ENCODE data around the gene DNAL4. TPM values are rescaled to one million over a fixed set of nuclear protein-coding genes. Genes with fewer than 3 reads are reported as not detected.

DNAL4 gene, protein sequence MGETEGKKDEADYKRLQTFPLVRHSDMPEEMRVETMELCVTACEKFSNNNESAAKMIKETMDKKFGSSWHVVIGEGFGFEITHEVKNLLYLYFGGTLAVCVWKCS
- 7.6 and 8.6 TPM in 2 replicates for total RNA-seq

- intact Hi-C loops (cut with micrococcal nuclease), result loop anchor here (1.0 to 2.0 kb wide), 7 partner anchors 38 to 726 kb away; partner anchors contain the start of genes ATF4, CBX7 and GTPBP1
These were observed at the start of gene DNAL4 for GRCh38 chr22:38793721-38794466. TSS of gene DNAL4 (minus strand) at chr22:38794143. CDS start at chr22:38782731, 11,412 bp downstream.

GRCh38 chr22:38843201-38843656 is 49.3 kb upstream of the DNAL4 start:
- intact Hi-C loops (cut with micrococcal nuclease), result loop anchor here (5.0 kb wide), 1 partner anchor 86 kb away; the partner anchor contains the start of gene SUN2

DNA sequence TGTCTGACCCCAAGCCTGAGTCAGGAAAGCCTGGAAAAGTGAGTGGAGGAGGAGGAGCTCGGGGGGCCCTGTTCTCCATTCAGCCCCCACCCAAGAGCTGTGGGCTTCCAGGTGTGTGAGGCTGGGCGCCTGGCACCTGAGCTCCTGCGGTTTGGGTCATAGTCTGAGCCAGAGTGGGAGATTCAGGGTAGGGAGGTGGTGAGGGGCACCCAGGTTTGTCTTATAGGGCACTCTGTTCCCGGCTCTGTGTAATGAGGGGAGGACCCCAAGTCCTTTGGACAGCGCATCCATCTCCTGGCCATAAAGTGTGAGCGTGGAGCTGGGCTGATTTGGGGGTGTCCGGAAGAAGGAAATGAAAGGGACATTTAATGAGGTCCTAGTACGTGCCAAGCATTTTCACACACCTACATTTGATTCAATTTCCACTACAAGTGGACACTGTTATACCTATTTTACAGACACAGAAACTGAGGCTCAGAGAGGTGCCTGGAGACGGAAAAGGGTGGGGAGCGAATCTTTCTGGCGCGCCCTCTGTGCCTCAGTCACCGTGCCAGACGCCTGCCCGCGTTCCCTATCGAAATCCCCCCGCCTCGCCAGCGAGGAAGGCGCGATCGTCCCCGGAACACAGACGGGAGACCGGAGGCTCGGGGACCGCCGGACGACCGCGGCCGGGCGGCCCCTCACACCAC is 48.7 kb upstream of the DNAL4 start:
- intact Hi-C loops (cut with micrococcal nuclease), result loop anchor here (5.0 kb wide), 1 partner anchor 85 kb away; the partner anchor contains the start of gene SUN2

GRCh38 chr22:38841635-38842034 is 47.7 kb upstream of the DNAL4 start:
- intact Hi-C loops (cut with micrococcal nuclease), result loop anchor here (5.0 kb wide), 1 partner anchor 84 kb away; the partner anchor contains the start of gene SUN2

GRCh38 chr22:38841211-38841610 is 47.3 kb upstream of the DNAL4 start:
- intact Hi-C loops (cut with micrococcal nuclease), result loop anchor here (5.0 kb wide), 1 partner anchor 84 kb away; the partner anchor contains the start of gene SUN2

- intact Hi-C loops (cut with micrococcal nuclease), result loop anchor here (5.0 kb wide), 1 partner anchor 83 kb away; the partner anchor contains the start of gene SUN2
These were observed 46.2 kb upstream of the DNAL4 start for GRCh38 chr22:38840129-38840528.

- intact Hi-C loops (cut with micrococcal nuclease), result loop anchor here (5.0 kb wide), 1 partner anchor 82 kb away; the partner anchor contains the start of gene SUN2
These were observed 45.7 kb upstream of the DNAL4 start for GRCh38 chr22:38839686-38840085.

DNA sequence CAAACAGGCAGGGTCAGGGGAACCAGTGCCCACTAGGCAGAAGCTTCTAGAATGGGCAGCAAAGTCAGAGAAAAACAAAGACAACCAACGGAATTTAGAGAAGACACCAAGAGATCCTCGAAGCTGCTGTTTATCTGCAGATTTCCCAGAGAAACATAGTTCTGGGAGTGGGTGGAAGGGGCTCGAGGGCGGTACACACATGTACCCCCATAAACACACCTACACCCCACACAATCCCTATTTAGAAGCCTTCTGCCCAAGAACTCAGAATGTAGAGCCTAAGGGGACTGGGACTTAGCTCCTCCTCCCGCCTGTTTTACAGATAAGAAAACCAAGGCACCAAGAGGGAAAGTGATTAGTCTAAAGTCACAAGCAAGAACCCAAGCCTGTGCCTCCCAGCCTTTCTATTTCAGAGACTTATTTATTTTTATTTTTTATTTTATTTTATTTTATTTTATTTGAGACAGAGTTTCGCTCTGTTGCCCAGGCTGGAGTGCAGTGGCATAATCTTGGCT is 43.5 kb upstream of the DNAL4 start:
- intact Hi-C loops (cut with micrococcal nuclease), result no loop called here

GRCh38 chr22:38835888-38836301 is 42.0 kb upstream of the DNAL4 start:
- intact Hi-C loops (cut with micrococcal nuclease), result no loop called here

GRCh38 chr22:38834991-38835390 is 41.0 kb upstream of the DNAL4 start:
- intact Hi-C loops (cut with micrococcal nuclease), result no loop called here

GRCh38 chr22:38834215-38834953 is 40.4 kb upstream of the DNAL4 start:
- intact Hi-C loops (cut with micrococcal nuclease), result no loop called here

DNA sequence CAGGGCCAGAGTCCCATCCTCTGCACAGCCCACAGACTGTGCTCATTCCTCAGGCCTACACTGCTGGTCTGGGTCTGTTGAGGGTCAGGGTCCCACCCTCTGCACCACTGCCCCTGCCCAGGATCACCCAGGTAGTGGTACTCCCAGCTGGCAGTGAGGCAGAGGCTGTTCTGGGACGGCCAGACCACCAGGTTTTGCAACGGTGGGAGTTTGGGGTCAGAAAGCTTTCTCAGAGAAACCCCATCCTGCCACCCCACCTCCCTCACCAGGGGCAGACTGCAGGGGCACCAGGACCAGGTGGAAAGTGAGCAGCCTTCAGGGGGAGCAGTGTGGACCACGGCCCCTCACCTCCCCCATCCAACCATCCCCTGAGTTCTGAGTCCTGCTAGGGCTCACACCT is 39.1 kb upstream of the DNAL4 start:
- intact Hi-C loops (cut with micrococcal nuclease), result no loop called here

DNA sequence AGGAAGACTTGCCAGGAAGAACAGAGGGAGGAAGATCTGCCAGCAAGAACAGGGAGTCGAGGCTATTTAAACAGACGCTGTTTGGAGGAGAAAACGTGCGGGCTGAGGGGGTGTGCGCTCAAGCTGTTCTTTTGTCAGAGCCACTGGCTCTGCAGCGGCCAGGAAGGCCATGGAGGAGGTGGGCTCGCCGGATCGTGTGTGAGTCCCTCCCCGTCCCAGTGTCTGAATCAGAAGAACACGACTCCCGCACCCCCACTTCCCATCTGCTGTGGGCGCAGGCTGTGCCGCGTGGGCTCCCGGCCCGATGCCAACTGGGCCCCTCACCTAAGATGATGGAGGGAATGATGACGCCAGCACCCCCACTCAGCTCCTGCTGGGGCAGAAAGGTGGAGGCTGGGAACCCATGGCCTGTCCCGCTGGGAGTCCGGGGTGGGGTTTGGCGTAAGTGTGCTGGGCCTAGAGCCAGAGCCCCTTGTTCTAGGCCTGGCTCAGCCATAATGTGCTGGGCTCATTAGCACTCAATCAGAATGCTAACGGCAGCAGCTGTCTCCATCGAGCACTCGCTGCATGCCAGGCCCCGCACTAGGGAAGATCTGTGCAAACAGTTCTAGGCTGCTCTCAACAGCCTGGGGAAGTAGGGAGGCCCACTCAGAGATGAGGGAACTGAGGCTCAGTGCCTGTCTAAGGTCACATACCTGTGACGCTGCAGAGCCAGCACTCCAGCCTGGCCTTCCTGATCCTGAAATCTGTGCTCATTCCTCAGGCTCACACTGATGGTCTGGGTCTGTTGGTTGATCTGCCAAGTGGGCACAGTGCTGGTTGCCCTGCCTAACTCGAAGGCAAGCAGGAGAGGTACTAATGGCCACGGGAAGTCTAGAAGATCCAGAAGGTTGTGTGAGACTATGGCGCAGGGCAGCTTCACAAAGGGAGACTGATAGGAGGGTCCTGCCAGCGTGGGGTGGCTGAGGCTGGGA is 38.3 kb upstream of the DNAL4 start:
- intact Hi-C loops (cut with micrococcal nuclease), result no loop called here

GRCh38 chr22:38831166-38831945 is 37.4 kb upstream of the DNAL4 start:
- intact Hi-C loops (cut with micrococcal nuclease), result no loop called here

GRCh38 chr22:38830845-38831108 is 36.8 kb upstream of the DNAL4 start:
- intact Hi-C loops (cut with micrococcal nuclease), result no loop called here

GRCh38 chr22:38830026-38830844 is 36.3 kb upstream of the DNAL4 start:
- intact Hi-C loops (cut with micrococcal nuclease), result no loop called here

DNA sequence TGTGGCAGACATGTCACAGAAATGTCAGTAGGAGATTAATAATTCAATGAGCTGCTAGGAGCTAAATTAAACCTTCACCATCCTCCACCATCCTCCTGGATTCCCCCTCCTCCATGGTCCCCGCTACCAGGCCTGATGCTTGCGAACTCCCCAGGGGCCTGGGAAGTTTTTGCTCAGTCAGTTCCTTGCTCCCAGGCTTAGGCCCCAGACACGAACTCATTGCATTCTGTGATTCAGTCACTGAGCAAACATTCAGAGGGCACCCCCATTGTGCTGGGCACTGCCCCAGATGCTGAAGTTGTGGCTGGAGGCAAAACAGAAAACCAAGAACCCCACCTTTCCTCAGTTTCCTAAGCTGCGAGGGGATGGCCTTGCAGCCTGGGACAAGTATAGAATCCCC is 35.5 kb upstream of the DNAL4 start:
- intact Hi-C loops (cut with micrococcal nuclease), result no loop called here

- intact Hi-C loops (cut with micrococcal nuclease), result no loop called here
These were observed 34.8 kb upstream of the DNAL4 start for GRCh38 chr22:38828616-38829205.
